ENCODE results near the gene CLASP2. TPM values are rescaled to one million over a fixed set of nuclear protein-coding genes. Genes with fewer than 3 reads are reported as not detected.
"Not testable (repeated sequence)": the region's sequence is repeated elsewhere in the genome, so short reads cannot be mapped to it uniquely, and the experiment has no call there.

CLASP2 gene
- total and polyA plus RNA-seq, 3 experiments from 2014 or later = 13.7 to 53.8 (median 47.0) TPM

DNA sequence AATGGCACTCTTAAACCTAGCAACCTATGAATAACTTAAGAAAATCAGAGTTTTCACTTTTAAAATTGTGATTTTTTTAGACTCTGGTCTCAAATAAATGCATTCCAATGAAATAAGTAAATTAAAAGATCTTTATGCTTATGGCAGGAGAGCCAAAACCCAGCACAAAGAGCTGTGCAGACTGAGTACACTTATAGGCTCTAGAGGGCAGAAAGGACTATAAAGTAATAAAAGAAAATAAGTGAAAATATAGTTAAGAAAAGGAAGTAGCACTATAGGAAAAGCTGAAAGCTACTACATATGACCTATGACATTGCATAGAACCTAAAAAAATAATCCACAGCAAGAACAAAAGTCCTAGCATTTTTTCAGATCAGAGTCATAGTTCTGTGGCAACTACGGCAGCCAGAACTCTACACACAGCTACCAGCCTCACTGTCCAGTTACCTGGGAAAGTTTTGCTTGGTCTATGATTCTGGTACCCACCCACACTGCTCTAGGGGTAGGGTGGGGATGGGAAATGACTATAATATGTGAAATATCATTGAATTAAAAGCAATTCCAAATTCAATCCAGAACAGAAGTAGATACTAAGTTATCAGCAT, 30.5 kb downstream of the CLASP2 start:
- Mint-ChIP-seq H3K27me3 (no peaks in the 10 kb centered on the region), H3K9me3 (no peaks in the 10 kb centered on the region), H3K27ac (peak overlapping the region in 2 of 8 donors; percentile 6 to 37), H3K36me3 (peaks cover 0 to 56% (median 8%) of the 10 kb centered on the region in 3 donors), H3K4me1 (peaks cover 0 to 2% (median 0%) of the 10 kb centered on the region in 3 donors), H3K4me3 (no peak overlapping the region)
- H3K4me3 ChIP-seq (ENCODE audit: low read length) = no peak overlapping the region
- peaks cover 11% of the 10 kb centered on the region for H3K36me3 ChIP-seq (ENCODE audit: insufficient read depth, low read length)
- POLR2A ChIA-PET = no interaction called here
- H3K27ac ChIP-seq (ENCODE audit: low read depth, low read length) = no peak overlapping the region
- CTCF ChIA-PET = no interaction called here
- no peak for DNase-seq
- no peaks in the 10 kb centered on the region for H3K4me1 ChIP-seq (ENCODE audit: insufficient read depth, low read length)
- H3K9me3 ChIP-seq (ENCODE audit: low read length) = no peaks in the 10 kb centered on the region
- no peaks in the 10 kb centered on the region for H3K27me3 ChIP-seq (ENCODE audit: insufficient read depth, low read length, poor library complexity, severe bottlenecking)

GRCh38 chr3:33682770-33683169, 35.3 kb downstream of the CLASP2 start:
- ChIA-PET POLR2A (no interaction called here), CTCF (no interaction called here)
- peaks cover 29 to 66% (median 31%) of the 10 kb centered on the region in 3 donors for H3K36me3 Mint-ChIP-seq
- H3K27me3 Mint-ChIP-seq = no peaks in the 10 kb centered on the region
- H3K4me1 Mint-ChIP-seq = peaks cover 0 to 2% (median 0%) of the 10 kb centered on the region in 3 donors
- no peak overlapping the region for H3K27ac Mint-ChIP-seq
- peaks cover 3 to 14% (median 6%) of the 10 kb centered on the region in 5 donors for H3K9me3 Mint-ChIP-seq
- H3K4me3 Mint-ChIP-seq = no peak overlapping the region
- no peaks in the 10 kb centered on the region for H3K27me3 ChIP-seq (ENCODE audit: insufficient read depth, low read length, poor library complexity, severe bottlenecking)
- H3K27ac ChIP-seq (ENCODE audit: low read depth, low read length) = no peak overlapping the region
- no peaks in the 10 kb centered on the region for H3K9me3 ChIP-seq (ENCODE audit: low read length)
- H3K4me1 ChIP-seq (ENCODE audit: insufficient read depth, low read length) = no peaks in the 10 kb centered on the region
- H3K36me3 ChIP-seq (ENCODE audit: insufficient read depth, low read length) = peaks cover 18% of the 10 kb centered on the region
- no peak overlapping the region for H3K4me3 ChIP-seq (ENCODE audit: low read length)
- no peak for DNase-seq

DNA sequence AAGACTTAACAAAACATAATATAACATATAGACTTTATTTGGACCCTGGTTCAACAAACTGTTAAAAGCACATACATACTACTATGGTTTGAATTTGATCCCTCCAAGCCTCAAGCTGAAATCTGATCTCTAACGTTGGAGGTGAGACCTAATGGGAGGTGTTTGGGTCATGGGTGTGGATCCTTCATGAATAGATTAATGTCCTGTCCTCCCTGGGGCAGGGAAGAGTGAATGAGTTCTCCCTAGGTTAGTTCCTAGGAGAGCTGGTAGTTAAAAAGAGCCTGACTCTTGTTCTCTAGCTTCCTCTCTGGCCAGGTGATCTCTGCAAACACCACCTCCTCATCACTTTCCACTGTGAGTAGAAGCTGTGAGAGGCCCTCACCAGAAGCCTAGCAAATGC, 36.4 kb downstream of the CLASP2 start:
- Mint-ChIP-seq H3K27ac (peak overlapping the region in 2 of 8 donors; percentile 33 to 77), H3K27me3 (no peaks in the 10 kb centered on the region)
- CTCF ChIA-PET = no interaction called here

DNA sequence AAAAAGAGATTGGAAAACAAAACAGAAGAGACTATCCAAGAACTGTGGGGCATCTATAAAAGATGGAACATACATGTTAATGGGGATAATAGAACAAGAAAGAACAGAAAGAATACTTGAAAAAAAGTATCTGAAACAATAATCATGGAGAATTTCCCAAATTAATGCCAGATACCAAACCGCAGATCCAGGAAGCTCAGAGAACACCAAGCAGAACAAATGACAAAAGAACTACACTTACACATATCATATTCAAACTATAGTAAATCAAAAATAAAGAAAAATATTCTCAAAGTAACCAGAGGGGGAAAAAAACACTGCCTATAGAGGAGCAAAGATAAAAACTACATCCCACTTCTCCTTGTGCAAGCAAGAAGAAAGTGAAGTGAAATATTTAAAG, 40.0 kb downstream of the CLASP2 start:
- no peak overlapping the region for H3K4me3 ChIP-seq (ENCODE audit: low read length)
- H3K27me3 ChIP-seq (ENCODE audit: insufficient read depth, low read length, poor library complexity, severe bottlenecking) = no peaks in the 10 kb centered on the region
- POLR2A ChIA-PET = no interaction called here
- Mint-ChIP-seq H3K4me1 (peaks cover 0 to 2% (median 0%) of the 10 kb centered on the region in 3 donors), H3K4me3 (no peak overlapping the region), H3K27me3 (no peaks in the 10 kb centered on the region), H3K36me3 (peaks cover 30 to 51% (median 36%) of the 10 kb centered on the region in 3 donors), H3K9me3 (peaks cover 3 to 15% (median 8%) of the 10 kb centered on the region in 5 donors), H3K27ac (no peak overlapping the region)
- H3K27ac ChIP-seq (ENCODE audit: low read depth, low read length) = no peak overlapping the region
- CTCF ChIA-PET = no interaction called here
- H3K36me3 ChIP-seq (ENCODE audit: insufficient read depth, low read length) = peaks cover 13% of the 10 kb centered on the region
- no peaks in the 10 kb centered on the region for H3K4me1 ChIP-seq (ENCODE audit: insufficient read depth, low read length)
- DNase-seq = no peak
- H3K9me3 ChIP-seq (ENCODE audit: low read length) = no peaks in the 10 kb centered on the region

More for the DNA sequence above, 36.4 kb downstream of the CLASP2 start:
- H3K4me1 ChIP-seq (ENCODE audit: insufficient read depth, low read length) = no peaks in the 10 kb centered on the region
- POLR2A ChIA-PET = no interaction called here
- H3K4me3 ChIP-seq (ENCODE audit: low read length) = no peak overlapping the region
- Mint-ChIP-seq H3K4me1 (peaks cover 0 to 2% (median 0%) of the 10 kb centered on the region in 3 donors), H3K36me3 (peaks cover 32 to 67% (median 34%) of the 10 kb centered on the region in 3 donors), H3K4me3 (no peak overlapping the region), H3K9me3 (peaks cover 3 to 15% (median 6%) of the 10 kb centered on the region in 5 donors)
- no peaks in the 10 kb centered on the region for H3K9me3 ChIP-seq (ENCODE audit: low read length)
- H3K27ac ChIP-seq (ENCODE audit: low read depth, low read length) = no peak overlapping the region
- no peaks in the 10 kb centered on the region for H3K27me3 ChIP-seq (ENCODE audit: insufficient read depth, low read length, poor library complexity, severe bottlenecking)
- DNase-seq = no peak
- H3K36me3 ChIP-seq (ENCODE audit: insufficient read depth, low read length) = peaks cover 18% of the 10 kb centered on the region

- CTCF ChIA-PET; H3K4me3 ChIP-seq (ENCODE audit: low read length); H3K4me1 ChIP-seq (ENCODE audit: insufficient read depth, low read length); H3K27me3 Mint-ChIP-seq; H3K4me1 Mint-ChIP-seq; H3K36me3 ChIP-seq (ENCODE audit: insufficient read depth, low read length); H3K9me3 ChIP-seq (ENCODE audit: low read length); POLR2A ChIA-PET; H3K27ac Mint-ChIP-seq; H3K4me3 Mint-ChIP-seq; H3K27ac ChIP-seq (ENCODE audit: low read depth, low read length); H3K27me3 ChIP-seq (ENCODE audit: insufficient read depth, low read length, poor library complexity, severe bottlenecking); H3K9me3 Mint-ChIP-seq; DNase-seq: not testable (repeated sequence)
- peaks cover 25 to 51% (median 25%) of the 10 kb centered on the region in 3 donors for H3K36me3 Mint-ChIP-seq
Observed at GRCh38 chr3:33673436-33673835, 44.6 kb downstream of the CLASP2 start.

DNA sequence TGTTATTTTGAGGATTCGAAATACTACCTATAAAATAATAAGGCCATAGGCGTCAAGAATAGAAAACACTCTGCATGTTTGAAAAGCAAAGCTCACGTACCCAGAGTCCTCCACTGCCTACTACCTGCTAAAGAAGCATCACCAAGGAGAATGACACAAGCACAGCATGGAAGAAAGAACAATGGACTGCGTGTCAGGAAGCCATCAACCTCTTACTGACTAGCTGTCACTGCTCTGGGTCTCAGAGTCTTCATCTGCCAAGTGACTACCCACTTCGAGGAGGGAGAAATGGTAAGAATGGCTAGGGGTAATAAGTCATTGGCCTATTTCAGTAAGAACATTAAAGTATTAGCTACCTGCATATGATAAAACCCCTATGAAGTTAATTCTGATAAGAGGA, 49.4 kb downstream of the CLASP2 start:
- CTCF ChIA-PET = no interaction called here
- H3K9me3 Mint-ChIP-seq = peaks cover 0 to 3% (median 0%) of the 10 kb centered on the region in 5 donors
- no peaks in the 10 kb centered on the region for H3K4me1 ChIP-seq (ENCODE audit: insufficient read depth, low read length)
- peaks cover 3% of the 10 kb centered on the region for H3K36me3 ChIP-seq (ENCODE audit: insufficient read depth, low read length)
- POLR2A ChIA-PET = no interaction called here
- no peak overlapping the region for H3K4me3 Mint-ChIP-seq
- H3K36me3 Mint-ChIP-seq = peaks cover 12 to 46% (median 22%) of the 10 kb centered on the region in 3 donors
- H3K4me3 ChIP-seq (ENCODE audit: low read length) = no peak overlapping the region
- no peak overlapping the region for H3K27ac ChIP-seq (ENCODE audit: low read depth, low read length)
- H3K4me1 Mint-ChIP-seq = peaks cover 0 to 4% (median 3%) of the 10 kb centered on the region in 3 donors
- no peaks in the 10 kb centered on the region for H3K27me3 ChIP-seq (ENCODE audit: insufficient read depth, low read length, poor library complexity, severe bottlenecking)
- peak overlapping the region in 2 of 8 donors; percentile 54 for H3K27ac Mint-ChIP-seq
- no peaks in the 10 kb centered on the region for H3K27me3 Mint-ChIP-seq
- DNase-seq = no peak
- no peaks in the 10 kb centered on the region for H3K9me3 ChIP-seq (ENCODE audit: low read length)

- ChIA-PET POLR2A (no interaction called here), CTCF (no interaction called here)
- H3K9me3 Mint-ChIP-seq = no peaks in the 10 kb centered on the region
- Histone ChIP-seq H3K27ac (ENCODE audit: low read depth, low read length) (no peak overlapping the region), H3K4me3 (ENCODE audit: low read length) (no peak overlapping the region), H3K27me3 (ENCODE audit: insufficient read depth, low read length, poor library complexity, severe bottlenecking) (no peaks in the 10 kb centered on the region), H3K36me3 (ENCODE audit: insufficient read depth, low read length) (no peaks in the 10 kb centered on the region), H3K9me3 (ENCODE audit: low read length) (no peaks in the 10 kb centered on the region), H3K4me1 (ENCODE audit: insufficient read depth, low read length) (no peaks in the 10 kb centered on the region)
- peaks cover 2 to 9% (median 6%) of the 10 kb centered on the region in 3 donors for H3K4me1 Mint-ChIP-seq
- H3K36me3 Mint-ChIP-seq = peaks cover 5 to 35% (median 17%) of the 10 kb centered on the region in 3 donors
- H3K27ac Mint-ChIP-seq = no peak overlapping the region
- no peak for DNase-seq
- H3K27me3 Mint-ChIP-seq = no peaks in the 10 kb centered on the region
- H3K4me3 Mint-ChIP-seq = no peak overlapping the region
Observed at GRCh38 chr3:33665294-33665693, 52.8 kb downstream of the CLASP2 start.

DNA sequence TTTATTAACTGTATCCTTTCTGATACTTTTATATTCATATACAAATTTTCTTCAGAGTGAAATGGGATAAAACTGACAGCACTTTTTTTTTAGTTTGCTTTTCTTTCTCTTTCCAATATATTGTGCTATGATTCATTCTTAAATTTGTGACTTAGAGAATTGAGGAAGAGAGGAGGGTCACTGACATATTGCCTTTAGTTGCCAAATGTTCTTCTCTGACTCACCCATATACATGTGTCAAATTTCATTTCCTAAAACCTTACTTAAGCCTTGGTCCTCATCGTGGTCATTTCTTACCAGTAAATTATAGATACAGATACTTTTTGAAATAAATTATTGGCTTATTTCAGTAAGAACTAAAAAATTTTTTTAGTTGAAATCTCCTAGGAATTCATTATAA, 53.9 kb downstream of the CLASP2 start:
- Histone ChIP-seq H3K9me3 (ENCODE audit: low read length) (no peaks in the 10 kb centered on the region), H3K27me3 (ENCODE audit: insufficient read depth, low read length, poor library complexity, severe bottlenecking) (no peaks in the 10 kb centered on the region), H3K4me3 (ENCODE audit: low read length) (no peak overlapping the region), H3K36me3 (ENCODE audit: insufficient read depth, low read length) (no peaks in the 10 kb centered on the region), H3K27ac (ENCODE audit: low read depth, low read length) (no peak overlapping the region), H3K4me1 (ENCODE audit: insufficient read depth, low read length) (peaks cover 6% of the 10 kb centered on the region)
- peaks cover 5 to 28% (median 16%) of the 10 kb centered on the region in 3 donors for H3K36me3 Mint-ChIP-seq
- peaks cover 13 to 20% (median 17%) of the 10 kb centered on the region in 3 donors for H3K4me1 Mint-ChIP-seq
- ChIA-PET CTCF (no interaction called here), POLR2A (no interaction called here)
- H3K27ac Mint-ChIP-seq = no peak overlapping the region
- DNase-seq = no peak
- H3K4me3 Mint-ChIP-seq = no peak overlapping the region
- H3K27me3 Mint-ChIP-seq = no peaks in the 10 kb centered on the region
- H3K9me3 Mint-ChIP-seq = no peaks in the 10 kb centered on the region
